ENCODE measurements around the gene CKAP5.

DNA sequence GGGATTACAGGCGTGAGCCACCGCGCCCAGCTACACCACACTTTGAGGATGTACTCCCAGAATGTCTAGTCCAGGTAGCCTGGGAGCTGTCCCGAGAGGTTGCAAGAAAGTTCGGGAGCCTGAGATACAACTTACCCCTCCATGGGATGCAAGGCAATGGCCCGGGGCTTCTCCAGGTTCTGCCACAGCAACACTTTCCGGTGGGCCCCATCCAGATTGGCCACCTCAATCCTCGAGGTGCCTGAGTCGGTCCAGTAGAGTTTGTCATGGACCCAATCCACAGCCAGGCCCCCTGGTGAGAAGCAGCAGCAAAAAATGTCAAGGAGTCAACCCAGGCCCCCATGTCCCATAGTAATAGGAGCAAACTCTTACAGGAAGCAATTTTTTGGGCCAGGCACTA lies 46.8 kb upstream of the CKAP5 start:
- TF ChIP-seq POLR2A (IDR thresholded peaks at IDR 0.05; ENCODE audit: borderline replicate concordance, extremely low read depth, insufficient read depth, insufficient read length) (no peak), SIN3A (IDR thresholded peaks at IDR 0.05; ENCODE audit: low read depth) (no peak), SP1 (IDR thresholded peaks at IDR 0.05; ENCODE audit: low read depth) (no peak), CEBPB (IDR thresholded peaks at IDR 0.05; ENCODE audit: low read depth) (no peak), EGR1 (IDR thresholded peaks at IDR 0.05; ENCODE audit: low read depth) (no peak), ZNF274 (IDR thresholded peaks at IDR 0.05; ENCODE audit: low read depth, low read length) (no peak)
- TF ChIP-seq, protein P1, sequence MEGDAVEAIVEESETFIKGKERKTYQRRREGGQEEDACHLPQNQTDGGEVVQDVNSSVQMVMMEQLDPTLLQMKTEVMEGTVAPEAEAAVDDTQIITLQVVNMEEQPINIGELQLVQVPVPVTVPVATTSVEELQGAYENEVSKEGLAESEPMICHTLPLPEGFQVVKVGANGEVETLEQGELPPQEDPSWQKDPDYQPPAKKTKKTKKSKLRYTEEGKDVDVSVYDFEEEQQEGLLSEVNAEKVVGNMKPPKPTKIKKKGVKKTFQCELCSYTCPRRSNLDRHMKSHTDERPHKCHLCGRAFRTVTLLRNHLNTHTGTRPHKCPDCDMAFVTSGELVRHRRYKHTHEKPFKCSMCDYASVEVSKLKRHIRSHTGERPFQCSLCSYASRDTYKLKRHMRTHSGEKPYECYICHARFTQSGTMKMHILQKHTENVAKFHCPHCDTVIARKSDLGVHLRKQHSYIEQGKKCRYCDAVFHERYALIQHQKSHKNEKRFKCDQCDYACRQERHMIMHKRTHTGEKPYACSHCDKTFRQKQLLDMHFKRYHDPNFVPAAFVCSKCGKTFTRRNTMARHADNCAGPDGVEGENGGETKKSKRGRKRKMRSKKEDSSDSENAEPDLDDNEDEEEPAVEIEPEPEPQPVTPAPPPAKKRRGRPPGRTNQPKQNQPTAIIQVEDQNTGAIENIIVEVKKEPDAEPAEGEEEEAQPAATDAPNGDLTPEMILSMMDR (IDR thresholded peaks at IDR 0.05 in 2 of 3, conservative IDR thresholded peaks at IDR 0.05 in 1 of 3; ENCODE audit: borderline replicate concordance in 1 of 3, insufficient read depth in 1 of 3, low read depth in 2 of 3, low read length in 2 of 3) = no peak
- TF ChIP-seq, protein P2, sequence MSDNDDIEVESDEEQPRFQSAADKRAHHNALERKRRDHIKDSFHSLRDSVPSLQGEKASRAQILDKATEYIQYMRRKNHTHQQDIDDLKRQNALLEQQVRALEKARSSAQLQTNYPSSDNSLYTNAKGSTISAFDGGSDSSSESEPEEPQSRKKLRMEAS (IDR thresholded peaks at IDR 0.05) = no peak
